ENCODE measurements around the gene CHID1.
A peak's percentile ranks its signal among the peaks of the same experiment; 100 is the strongest.

Gene CHID1

DNA sequence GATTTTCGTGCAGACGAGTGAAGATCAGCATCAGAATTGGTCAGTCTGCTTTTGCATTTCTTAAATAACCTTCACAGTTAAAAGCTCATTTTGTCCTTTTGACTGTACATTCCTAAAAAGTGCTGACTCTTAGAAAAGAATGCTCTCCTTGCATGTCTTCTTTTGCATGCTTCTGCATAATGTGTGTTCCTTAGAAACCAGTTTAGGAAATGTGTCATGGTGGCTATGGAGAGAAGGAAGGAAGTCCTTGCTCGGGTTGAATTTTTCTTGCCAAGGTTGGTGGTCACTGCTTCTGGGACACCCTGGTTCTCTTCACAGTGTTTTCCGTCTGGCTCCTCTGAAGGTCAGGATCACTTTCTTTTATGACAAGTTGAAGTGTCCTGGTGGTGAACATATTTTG is 21.8 kb upstream of the CHID1 start:
- no peak for DNase-seq

DNA sequence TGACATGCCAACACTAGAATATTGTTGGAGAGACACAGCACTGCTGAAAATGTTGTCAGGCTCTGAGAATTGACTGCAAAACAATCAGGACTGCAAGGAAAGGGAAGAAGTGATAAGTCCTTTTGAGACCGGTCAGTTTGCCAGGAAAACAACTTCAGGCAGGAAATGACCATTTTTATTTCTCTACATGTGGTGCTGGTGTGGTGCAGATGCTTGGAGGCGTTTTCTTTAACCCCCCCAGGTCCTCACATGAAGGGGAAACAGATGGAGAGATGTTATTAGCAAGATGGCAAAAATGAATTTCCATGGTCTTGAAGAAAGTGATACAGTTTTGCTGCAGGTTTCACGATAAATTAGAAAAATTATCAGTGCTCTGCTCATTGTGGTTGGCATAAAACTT is 20.8 kb upstream of the CHID1 start:
- DNase-seq, result no peak

- DNase-seq, result no peak
Observed at GRCh38 chr11:929405-929804, 18.8 kb upstream of the CHID1 start.

GRCh38 chr11:928786-929185 is 18.2 kb upstream of the CHID1 start:
- no peak for DNase-seq

DNA sequence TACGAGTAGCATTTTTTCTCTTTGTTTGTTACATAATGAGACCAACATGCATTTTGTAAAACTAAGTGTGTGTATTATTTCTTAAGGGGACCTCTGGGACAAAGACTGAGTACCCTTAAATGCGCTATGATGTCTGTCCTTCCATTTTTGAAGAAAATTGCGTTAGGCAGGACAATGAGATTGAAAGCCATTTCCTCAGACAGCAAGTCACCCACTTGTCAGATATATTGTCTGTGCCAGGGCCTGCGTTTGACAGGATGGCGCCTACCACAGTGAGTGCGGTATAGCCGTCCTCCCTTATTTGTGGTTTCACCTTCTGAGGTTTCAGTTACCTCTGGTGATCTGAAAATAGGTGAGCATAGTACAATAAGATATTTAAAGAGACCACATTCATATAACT is 17.3 kb upstream of the CHID1 start:
- peak; percentile 36 for DNase-seq

DNA sequence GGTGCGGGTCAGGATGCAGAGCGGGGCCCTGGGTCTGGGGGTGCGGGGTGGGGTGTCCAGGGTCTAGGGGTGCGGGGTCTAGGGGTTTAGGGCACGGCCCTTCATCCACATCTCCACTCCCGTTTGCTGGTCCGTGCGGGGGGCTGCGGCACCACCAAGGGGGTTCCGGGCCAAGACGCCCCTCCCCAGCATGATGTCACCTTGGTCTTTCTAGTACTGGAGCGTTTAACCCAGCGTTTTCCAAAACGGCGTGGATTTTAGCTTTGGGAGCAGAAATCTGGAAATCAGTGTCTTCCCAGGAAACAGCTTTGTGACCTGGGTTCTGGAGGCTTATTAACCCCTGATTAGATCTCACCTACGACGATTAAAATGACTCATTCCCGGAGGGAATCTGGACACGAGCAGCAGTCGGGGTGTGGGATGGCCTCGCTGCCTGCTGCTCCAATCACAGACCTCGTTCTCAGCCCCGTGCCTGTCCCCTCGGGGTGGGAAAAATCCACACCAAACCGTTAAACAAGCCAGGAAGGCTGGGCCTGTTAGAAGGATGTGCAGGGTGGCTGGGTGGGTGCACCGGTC is 15.8 kb upstream of the CHID1 start:
- DNase-seq, result no peak

- peak; percentile 87 for DNase-seq
Observed at GRCh38 chr11:925496-926301, 15.1 kb upstream of the CHID1 start, which contains the start of gene AP2A2. Gene AP2A2 (plus strand): TSS chr11:925870. CDS start chr11:926022, 152 bp downstream.

- DNase-seq, result no peak
Observed at GRCh38 chr11:925158-925495, 14.5 kb upstream of the CHID1 start.

DNA sequence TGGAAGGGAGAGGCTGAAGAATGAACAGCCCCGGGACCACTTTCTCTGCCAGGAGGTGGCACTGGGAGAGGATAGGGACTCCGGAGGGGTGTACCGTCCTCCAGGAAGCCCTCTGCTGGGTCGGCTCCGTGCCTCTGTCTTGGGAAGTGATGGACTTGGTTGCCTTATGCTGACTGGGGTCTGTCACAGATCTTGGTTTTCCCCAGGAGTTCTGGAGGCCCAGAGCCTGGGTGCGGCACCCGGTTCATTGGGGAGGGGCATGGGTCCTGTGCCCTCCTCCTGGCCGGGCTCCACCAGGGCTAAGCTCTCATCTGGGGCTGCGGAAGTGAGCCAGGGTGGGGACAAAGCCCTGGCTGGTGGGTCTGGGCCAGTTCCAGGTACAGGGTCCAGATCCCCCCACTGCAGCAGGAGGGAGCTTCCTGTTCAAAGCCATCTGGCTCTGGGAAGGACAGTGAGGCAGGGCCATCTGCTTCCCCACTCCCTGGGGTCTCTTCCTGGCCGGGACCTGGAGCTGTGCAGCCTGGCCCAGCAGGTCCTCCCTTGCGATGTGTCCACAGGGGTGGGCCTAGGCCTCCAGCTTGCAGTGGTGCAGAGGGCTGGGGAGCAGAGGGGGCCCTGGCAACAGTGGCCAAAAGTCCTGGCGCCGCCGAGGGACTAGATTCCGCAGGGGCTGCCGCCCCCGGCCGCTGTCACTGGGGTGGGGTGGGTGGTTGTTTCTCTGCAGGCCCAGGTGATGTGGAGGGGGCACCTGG is 14.0 kb upstream of the CHID1 start:
- DNase-seq, result no peak

DNA sequence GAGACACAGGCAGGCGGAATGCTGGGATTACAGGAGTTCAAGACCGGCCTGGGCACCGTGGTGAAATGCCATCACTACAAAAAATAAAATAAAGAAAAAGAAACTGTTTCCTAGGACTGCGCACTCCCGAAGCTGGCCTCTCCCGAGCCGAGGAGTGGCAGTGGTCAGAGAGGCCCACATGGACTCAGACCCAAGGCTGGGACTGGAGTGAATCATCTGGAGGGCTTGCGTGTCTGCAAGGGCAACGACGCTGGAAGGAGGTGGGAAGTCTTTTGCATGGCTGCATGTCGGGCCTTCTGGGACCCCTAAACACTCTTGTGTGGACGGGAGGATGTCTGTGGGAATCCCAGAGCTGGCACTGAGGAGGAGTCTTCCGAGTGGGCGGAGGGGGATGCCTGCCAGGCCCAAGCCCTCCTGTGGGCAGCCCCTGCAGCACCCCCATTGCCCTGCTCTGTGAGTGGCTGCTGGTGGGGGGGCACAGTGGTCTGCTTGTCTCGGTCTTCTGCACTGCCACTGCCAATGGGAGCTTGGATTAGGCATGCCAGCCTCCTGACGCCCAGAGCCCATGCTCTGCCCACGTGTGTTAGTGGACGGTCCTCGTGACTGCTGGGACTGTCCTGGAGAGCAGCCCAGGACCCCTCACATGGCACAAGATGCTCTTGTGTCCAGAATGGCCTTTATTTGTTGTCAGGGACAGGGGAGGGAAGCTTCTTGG is 13.2 kb upstream of the CHID1 start:
- no peak for DNase-seq

DNA sequence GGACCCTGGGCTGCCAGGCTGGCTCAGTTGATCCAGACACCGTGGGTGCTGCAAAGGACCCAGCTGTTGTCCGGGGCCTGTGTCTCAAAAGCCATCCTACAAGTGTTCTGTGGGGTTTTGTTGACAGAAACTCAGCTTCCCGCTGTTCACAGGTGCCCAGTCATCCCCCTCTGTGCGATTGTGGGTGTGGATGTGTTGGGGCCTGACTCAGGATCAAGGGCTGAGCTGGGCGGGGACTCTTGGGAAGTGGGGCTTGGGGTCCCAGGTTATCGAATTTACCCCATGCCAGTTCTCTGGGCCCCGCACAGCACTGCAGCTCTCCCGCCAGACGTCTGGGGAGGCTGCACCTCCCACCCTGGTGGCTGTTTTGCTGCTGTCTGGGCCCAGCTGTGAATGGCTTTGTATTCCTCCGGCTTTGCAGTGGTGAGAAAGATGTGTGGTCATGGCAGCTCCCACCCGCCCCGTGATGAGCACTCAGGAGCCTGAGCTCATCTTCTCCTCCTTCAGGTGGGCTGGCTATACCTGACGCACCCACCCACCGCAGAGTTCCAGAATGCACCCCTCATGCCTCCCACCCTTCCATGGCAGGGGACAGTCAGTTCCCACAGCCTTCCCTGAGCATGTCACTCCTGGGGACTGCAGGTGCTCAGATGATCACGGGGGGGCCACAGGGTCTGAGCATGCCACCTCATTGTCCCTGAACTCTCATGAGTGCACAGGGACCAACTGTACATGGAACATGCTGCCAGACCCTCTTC is 11.5 kb upstream of the CHID1 start:
- no peak for DNase-seq

- no peak for DNase-seq
Observed at GRCh38 chr11:917426-917825, 6.8 kb upstream of the CHID1 start.

DNA sequence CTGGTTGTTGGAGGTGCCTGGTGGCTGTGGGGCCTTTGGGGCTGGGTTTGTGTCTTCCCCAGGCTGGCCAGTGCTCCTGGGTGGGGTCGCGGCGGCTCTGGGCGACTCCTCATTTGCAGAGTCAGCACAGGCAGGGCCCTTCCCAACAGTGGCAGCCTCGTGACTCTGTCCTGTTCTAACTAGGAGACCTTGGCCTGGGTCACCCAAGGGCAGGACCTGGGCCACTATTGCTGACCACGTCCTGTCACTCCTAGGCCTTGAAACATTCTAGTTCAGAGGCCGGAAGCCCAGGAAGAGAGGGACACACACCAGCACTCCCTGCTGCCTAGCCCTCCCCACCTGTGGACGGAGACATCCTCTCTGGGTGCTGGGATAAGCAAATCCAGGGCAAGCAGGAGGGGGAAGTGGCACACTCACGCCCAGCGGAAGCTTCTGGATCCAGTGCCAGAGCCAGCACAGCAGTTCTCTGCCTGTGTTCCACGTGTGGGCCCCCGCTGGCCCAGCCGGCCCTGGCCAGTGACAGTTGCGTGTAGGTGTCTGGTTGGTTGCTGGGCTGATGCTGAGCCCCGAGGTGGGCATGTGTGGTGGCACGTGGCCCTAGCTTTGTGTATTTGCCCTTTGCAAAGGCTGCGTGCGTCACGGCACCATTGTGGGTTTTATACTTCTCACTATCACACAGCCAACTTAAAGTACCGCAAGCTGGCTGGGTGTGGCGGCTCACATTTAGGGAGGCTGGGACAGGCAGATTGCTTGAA is 4.3 kb upstream of the CHID1 start:
- DNase-seq, result no peak

DNA sequence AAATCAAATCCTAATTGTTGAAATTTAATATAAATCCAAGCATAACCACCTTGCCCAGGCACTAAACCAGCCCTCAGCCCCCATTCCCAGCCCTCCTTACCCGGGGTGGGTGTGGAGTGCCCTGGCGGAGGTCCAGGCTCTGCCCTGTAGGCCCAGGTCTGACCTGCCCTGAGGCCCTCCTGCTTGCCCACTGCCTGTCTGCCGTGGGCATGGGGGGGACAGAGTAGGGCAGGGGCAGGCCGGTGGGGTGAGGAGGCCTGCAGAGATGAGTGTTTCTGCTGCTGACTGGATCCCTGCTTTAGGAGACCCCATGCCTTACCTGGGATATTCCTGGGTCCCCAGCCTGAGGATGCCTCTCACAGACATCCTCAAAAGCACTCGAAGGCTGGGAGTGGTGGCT is 3.6 kb upstream of the CHID1 start:
- no peak for DNase-seq

DNA sequence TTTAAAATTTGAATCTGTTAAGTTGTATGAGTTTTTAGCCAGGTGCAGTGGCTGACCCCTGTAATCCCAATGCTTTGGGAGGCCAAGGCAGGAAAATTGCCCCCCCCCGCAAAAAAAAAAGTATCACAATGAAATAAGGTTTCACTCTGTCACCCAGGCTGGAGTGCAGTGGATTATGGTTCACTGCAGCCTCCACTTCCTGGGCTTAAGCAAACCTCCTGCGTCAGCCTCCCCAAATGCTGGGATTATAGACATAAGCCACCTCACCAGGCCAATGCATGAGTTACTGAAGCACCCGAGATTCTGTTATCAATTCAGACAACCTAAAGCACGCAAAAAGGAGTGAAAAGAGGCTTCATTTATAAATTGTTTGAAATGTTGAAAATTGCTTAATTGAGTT is 2.4 kb upstream of the CHID1 start:
- no peak for DNase-seq

GRCh38 chr11:912266-912665 is 1.7 kb upstream of the CHID1 start:
- no peak for DNase-seq

DNA sequence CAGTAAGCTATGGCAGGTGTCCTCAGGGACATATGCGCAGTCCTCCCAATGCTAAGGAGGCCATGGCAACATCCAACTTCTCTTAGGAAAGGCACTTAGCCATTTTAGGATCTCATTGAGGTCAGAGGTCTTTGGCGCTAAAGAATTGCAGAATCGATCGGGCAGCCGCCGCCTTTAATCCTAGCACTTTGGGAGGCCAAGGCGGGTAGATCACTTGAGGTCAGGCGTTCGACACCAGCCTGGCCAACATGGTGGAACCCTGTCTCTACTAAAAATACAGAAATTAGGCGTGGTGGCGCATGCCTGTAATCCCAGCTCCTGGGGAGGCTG is 1.2 kb upstream of the CHID1 start:
- no peak for DNase-seq

GRCh38 chr11:911031-911889 is 650 bp upstream of the CHID1 start:
- peak; percentile 35 for DNase-seq

DNA sequence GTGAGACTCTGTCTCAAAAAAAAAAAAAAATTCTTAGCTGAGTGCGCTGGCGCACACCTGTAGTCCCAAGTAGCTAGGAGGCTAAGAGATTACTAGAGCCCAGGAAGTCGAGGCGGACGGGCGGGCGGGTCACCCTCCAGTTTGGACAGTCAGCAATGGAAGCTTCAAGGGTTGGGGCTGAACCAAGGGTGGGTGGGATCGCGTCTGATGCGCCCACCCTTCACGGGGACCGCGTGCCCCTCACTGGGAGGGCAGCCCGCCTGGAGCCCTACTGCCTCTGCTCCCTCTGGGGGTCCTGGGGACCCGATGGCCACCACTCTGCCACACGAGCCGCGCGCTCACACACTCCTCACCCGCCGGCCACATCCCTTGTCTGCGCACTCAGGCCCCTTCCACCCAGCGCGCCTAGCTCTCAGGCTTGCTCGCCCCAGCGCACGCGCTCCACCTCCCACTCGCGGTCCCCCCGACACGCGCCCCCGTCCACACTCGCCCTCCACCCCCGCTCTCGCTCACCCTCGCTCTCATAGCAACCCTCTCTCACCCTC is 494 bp downstream of the CHID1 start:
- no peak for DNase-seq

DNA sequence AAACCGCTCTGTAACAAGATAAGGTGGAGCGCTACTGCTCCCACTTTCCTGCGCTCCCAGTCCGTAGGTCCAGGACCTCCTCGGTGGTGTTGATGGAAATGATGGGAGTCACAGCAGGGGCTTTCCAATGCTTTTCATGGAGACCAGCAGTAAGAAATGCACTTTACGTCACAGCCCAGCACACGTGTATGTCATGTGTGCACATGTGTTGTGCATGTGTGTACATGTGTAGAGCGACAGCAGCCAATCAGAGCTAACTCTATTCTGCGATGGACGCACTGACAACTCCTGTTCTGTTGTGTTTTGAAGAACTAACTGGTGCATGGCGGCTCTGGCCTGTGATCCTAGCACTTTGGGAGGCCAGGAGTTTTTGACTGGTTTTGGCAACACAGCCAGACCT is 1.2 kb downstream of the CHID1 start:
- DNase-seq, result no peak

DNA sequence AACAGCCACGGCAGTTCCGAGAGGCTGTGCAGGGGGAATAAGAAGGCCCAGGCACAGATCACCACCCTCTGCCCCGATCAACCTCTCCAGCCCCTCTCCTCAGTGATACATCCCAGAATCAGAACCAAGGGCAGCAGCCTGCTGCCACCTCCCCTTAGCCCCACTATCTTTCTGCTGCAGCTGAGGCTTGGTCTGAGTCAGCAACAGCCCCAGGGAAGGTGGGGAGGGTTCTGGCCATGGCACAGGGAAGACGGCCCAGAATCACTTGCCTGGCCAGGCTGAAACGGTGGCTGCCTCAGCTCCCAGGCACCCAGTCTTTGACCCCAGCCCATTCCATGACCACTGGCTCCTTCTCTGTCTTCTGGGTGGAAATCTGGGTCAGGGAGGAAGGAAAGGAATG is 2.3 kb downstream of the CHID1 start:
- DNase-seq, result no peak

Data from activated CD4-positive, alpha-beta T cell treated with anti-CD3 and anti-CD28 coated beads, Interleukin-2, amount 50 U/mL, for 16 hours (primary cell).